ENCODE measurements around the gene ICE2.

- TF ChIP-seq EZH2phosphoT487 (IDR thresholded peaks at IDR 0.05; ENCODE audit: low read depth) (no peak), CTCF (IDR thresholded peaks at IDR 0.05; ENCODE audit: low read depth, low read length) (no peak)
Observed at GRCh38 chr15:60519218-60519617, 40.3 kb upstream of the ICE2 start.
